GM12873 (cell line): Measurements from ENCODE around the gene SCRG1.

Experiments used
- TF ChIP-seq, protein P1 (sequence below): IDR thresholded peaks from 2 replicates; pipeline ENCODE4 v1.5.1; 2012; ENCODE audit warnings: low read depth, mild to moderate bottlenecking, moderate library complexity, low read length, control low read depth; ENCODE audit not compliant: insufficient read depth; ENCODE audit errors: missing control alignments

The SCRG1 gene

DNA sequence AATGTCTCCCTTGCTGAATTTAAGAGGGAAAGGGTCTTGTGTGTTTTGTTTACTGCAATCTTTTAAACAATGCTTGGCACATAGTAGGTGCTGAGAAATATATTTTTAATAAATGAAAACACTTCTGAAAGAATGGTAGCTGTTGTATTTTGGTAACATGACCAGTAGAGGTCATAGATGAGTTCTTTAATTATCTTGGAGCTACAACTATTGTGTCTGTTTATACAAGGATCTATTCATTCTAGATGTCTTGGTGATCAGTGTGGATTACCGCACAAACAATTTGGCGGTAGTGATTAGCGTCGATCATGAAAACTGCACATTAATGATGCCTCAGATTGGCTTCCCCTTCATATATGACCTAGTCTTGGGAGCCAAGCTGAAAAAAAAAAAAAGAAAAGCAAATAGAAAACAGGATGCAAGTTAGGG lies 21.4 kb upstream of the SCRG1 start:
- TF ChIP-seq, protein P1, sequence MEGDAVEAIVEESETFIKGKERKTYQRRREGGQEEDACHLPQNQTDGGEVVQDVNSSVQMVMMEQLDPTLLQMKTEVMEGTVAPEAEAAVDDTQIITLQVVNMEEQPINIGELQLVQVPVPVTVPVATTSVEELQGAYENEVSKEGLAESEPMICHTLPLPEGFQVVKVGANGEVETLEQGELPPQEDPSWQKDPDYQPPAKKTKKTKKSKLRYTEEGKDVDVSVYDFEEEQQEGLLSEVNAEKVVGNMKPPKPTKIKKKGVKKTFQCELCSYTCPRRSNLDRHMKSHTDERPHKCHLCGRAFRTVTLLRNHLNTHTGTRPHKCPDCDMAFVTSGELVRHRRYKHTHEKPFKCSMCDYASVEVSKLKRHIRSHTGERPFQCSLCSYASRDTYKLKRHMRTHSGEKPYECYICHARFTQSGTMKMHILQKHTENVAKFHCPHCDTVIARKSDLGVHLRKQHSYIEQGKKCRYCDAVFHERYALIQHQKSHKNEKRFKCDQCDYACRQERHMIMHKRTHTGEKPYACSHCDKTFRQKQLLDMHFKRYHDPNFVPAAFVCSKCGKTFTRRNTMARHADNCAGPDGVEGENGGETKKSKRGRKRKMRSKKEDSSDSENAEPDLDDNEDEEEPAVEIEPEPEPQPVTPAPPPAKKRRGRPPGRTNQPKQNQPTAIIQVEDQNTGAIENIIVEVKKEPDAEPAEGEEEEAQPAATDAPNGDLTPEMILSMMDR: peak; percentile 45

DNA sequence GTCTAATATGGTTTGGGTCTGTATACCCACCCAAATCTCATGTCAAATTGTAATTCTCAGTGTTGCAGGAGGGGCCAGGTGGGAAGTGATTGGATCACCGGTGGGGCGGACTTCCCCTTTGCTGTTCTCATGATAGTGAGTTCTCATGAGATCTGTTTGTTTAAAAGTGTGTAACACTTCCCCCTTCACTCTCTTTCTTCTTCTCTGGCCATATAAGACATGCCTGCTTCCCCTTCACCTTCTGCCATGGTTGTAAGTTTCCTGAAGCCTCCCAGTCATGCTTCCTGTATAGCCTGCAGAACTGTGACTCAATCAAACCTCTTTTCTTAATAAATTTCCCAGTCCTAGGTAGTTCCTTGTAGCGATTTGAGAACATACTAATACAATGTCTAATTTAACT lies 19.7 kb upstream of the SCRG1 start:
- TF ChIP-seq, protein P1: no peak

DNA sequence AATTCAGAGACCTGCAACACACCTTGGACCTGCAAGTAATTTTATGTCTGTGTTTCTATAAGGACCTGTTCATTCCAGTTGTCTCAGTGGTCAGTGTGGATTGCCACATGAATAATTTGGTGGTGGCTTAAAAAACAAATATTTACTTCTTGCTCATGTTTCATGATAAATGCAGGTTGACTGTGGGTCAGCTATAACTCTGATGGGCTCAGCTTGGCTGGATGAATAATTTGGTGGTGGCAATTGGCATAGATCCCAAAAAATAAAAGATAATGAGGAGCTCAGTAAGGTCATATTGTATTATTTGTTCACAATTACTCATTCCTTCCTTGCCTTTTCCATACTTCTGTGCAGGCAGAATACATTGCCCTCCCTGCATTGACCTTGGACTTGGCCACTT lies 18.9 kb upstream of the SCRG1 start:
- TF ChIP-seq, protein P1: no peak

GRCh38 chr4:173415885-173416653 lies 17.2 kb upstream of the SCRG1 start:
- TF ChIP-seq, protein P1: no peak

DNA sequence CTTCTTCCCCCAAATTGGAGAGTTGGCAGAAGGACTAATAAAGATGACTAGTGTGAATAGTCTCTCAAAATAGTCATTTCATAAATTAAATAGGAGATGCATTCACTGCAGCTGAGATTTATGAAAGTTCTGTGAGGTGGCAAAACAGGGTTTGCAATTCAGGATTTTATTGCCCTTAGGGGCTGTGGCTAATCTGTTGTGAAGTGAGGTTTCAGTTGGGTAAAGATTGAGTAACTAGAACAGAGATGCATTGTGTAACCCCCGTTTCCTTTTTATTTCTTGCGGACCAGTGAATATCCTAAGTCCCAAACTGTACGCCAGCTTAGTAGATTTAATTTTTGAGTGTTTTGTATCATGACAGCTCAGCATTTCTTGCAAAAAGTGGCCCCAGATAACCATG lies 16.2 kb upstream of the SCRG1 start:
- TF ChIP-seq, protein P1: no peak

- TF ChIP-seq, protein P1: no peak
Observed at GRCh38 chr4:173414456-173414855, 15.5 kb upstream of the SCRG1 start.

DNA sequence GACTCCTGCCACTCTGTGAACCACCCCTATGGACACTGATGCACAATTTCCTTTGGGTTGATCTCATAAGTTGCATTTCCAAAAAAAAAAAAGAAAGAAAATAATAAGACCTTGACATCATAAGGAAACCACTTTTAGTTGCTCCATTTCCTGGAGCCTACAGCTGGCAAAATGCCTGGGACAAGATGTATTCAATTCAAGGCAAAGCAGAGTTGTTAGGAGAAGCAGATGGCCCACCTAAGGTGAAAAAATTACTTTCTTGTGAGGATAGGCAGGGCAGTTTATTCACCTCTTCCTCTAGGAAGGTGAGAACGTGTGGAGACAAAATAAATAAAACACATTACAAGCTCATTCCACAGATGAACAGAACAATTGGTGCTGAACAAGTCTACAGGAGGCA lies 14.1 kb upstream of the SCRG1 start:
- TF ChIP-seq, protein P1: no peak
